A673 (cell line): ENCODE results near the gene RBM20.

Experiments used
- CTCF ChIP-seq: fragments of 300-800, 200-600 bp; sonication (generic); conservative IDR thresholded peaks from 2 replicates; pipeline ENCODE4 v1.5.1; 2017; ENCODE audit warnings: low read depth, mild to moderate bottlenecking, antibody characterized with exemption, low read length, moderate library complexity, mixed read lengths
- EZH2 ChIP-seq: fragments of 200-600 bp; sonication (generic); IDR thresholded peaks from 2 replicates; pipeline ENCODE4 v1.6.1; 2017; ENCODE audit warnings: borderline replicate concordance, low read depth, mild to moderate bottlenecking, mixed read lengths, antibody characterized with exemption, low read length; ENCODE audit not compliant: poor library complexity, severe bottlenecking

GRCh38 chr10:110853921-110854605 lies 209.9 kb downstream of the RBM20 start:
- TF ChIP-seq CTCF (no peak), EZH2 (no peak)
